Esophagus muscularis mucosa (tissue), 4 donors: ENCODE data around the gene ABTB2. TPM values are rescaled to one million over a fixed set of nuclear protein-coding genes. Genes with fewer than 3 reads are reported as not detected.

Source experiments
- DNase-seq: peaks from one replicate; pipeline ENCODE4 v3.0.0-alpha.2; 2017; ENCODE audit errors: extremely low spot score
- H3K27ac ChIP-seq, 4 donors: fragments of 200-600 bp; sonication (generic); replicated peaks in 1 of 4; 1 replicate in 3 of 4; 2 replicates in 1 of 4; pipeline ENCODE4 v1.5.1; 2016 to 2019; ENCODE audit warnings: mild to moderate bottlenecking in 1 of 4
- H3K27me3 ChIP-seq, 4 donors: fragments of 200-600 bp; sonication (generic); one replicate each; pipeline versions ENCODE4 v1.5.1 to v1.6.0; 2016 to 2019
- H3K36me3 ChIP-seq, 4 donors: fragments of 200-600 bp; sonication (generic); one replicate each; pipeline ENCODE4 v1.5.1; 2016 to 2019
- H3K4me1 ChIP-seq, 4 donors: fragments of 200-600 bp; sonication (generic); one replicate each; pipeline ENCODE4 v1.5.1; 2016 to 2019
- H3K4me3 ChIP-seq, 4 donors: fragments of 200-600 bp; sonication (generic); 1 replicate in 2 of 4; 2 replicates in 2 of 4; pipeline ENCODE4 v1.5.1; 2016 to 2019; ENCODE audit warnings: mild to moderate bottlenecking in 4 of 4, moderate library complexity in 1 of 4
- H3K9me3 ChIP-seq, 4 donors: fragments of 200-600 bp; sonication (generic); 1 replicate in 3 of 4; 2 replicates in 1 of 4; pipeline ENCODE4 v1.5.1; 2016 to 2019
- CTCF ChIP-seq, 3 experiments: fragments of 200-600 bp in 2 of 3; fragments of 450-650 bp in 1 of 3; sonication (generic) in 2 of 3; IDR thresholded peaks; one replicate each; pipeline ENCODE4 v1.5.1; 2017 to 2019; ENCODE audit warnings: antibody characterized with exemption in 3 of 3, mild to moderate bottlenecking in 2 of 3, moderate library complexity in 1 of 3
- EP300 ChIP-seq: sonication (generic); formaldehyde crosslinking; IDR thresholded peaks from one replicate; pipeline ENCODE4 v1.6.1; 2017; ENCODE audit warnings: antibody characterized with exemption
- POLR2A ChIP-seq: fragments of 450-650 bp; IDR thresholded peaks from one replicate; pipeline ENCODE4 v1.6.1; 2017; ENCODE audit warnings: antibody characterized with exemption, moderate library complexity, mild to moderate bottlenecking, low read depth
- POLR2AphosphoS5 ChIP-seq, 2 donors: sonication (generic); formaldehyde crosslinking; IDR thresholded peaks; one replicate each; pipeline ENCODE4 v1.6.1; 2017; ENCODE audit warnings: antibody characterized with exemption in 2 of 2
- WGBS: methylation state at CpG from one replicate; pipeline ENCODE4 v1.1.5; 2018; 5-methylcytosine and 5-hydroxymethylcytosine counted together
- intact Hi-C: fragments of 100-400 bp; cut with DNase I; formaldehyde crosslinking; loops from one replicate; pipeline ENCODE4 v1.15.1; 2023
- total RNA-seq, 4 donors: library from RNA; depleted of rRNA; stranded (reverse); fragments of >200 nt; gene quantifications; one replicate each; pipeline versions ENCODE4 v1.1.0 to v1.2.1, GENCODE V29; 2016

ABTB2 gene
- total RNA-seq, 4 donors from 2014 or later = 5.0 to 8.0 (median 7.2) TPM

GRCh38 chr11:34278175-34278574 is 79.6 kb downstream of the ABTB2 start:
- no peak overlapping the region for H3K27ac ChIP-seq
- TF ChIP-seq POLR2A (no peak), EP300 (no peak), CTCF (IDR thresholded peaks at IDR 0.05) (no peak), POLR2AphosphoS5 (IDR thresholded peaks at IDR 0.05) (no peak)
- H3K27me3 ChIP-seq = no peaks in the 10 kb centered on the region
- no peaks in the 10 kb centered on the region for H3K9me3 ChIP-seq
- H3K4me3 ChIP-seq = no peak overlapping the region
- no peaks in the 10 kb centered on the region for H3K36me3 ChIP-seq
- intact Hi-C loops = loop anchor here (10.0 kb wide), 1 partner anchor 103 kb away; no protein-coding TSS in a partner anchor
- peaks cover 0 to 16% (median 12%) of the 10 kb centered on the region in 4 donors for H3K4me1 ChIP-seq
- DNase-seq = no peak

GRCh38 chr11:34277171-34277570 is 80.6 kb downstream of the ABTB2 start:
- 91% methylated on average over 4 of the region's 4 CpGs for WGBS
- Histone ChIP-seq H3K4me1 (peaks cover 0 to 16% (median 12%) of the 10 kb centered on the region in 4 donors), H3K27me3 (no peaks in the 10 kb centered on the region), H3K27ac (no peak overlapping the region), H3K4me3 (no peak overlapping the region), H3K36me3 (no peaks in the 10 kb centered on the region), H3K9me3 (no peaks in the 10 kb centered on the region)
- intact Hi-C loops = loop anchor here (10.0 kb wide), 1 partner anchor 102 kb away; no protein-coding TSS in a partner anchor
- no peak for TF ChIP-seq POLR2AphosphoS5 (IDR thresholded peaks at IDR 0.05)
- no peak for TF ChIP-seq EP300
- TF ChIP-seq POLR2A = no peak
- TF ChIP-seq CTCF (IDR thresholded peaks at IDR 0.05) = no peak
- no peak for DNase-seq

GRCh38 chr11:34276352-34276864 is 81.4 kb downstream of the ABTB2 start:
- no peaks in the 10 kb centered on the region for H3K36me3 ChIP-seq
- no peaks in the 10 kb centered on the region for H3K27me3 ChIP-seq
- TF ChIP-seq POLR2A (no peak), CTCF (IDR thresholded peaks at IDR 0.05) (no peak), EP300 (no peak), POLR2AphosphoS5 (IDR thresholded peaks at IDR 0.05) (no peak)
- no peak for DNase-seq
- H3K9me3 ChIP-seq = no peaks in the 10 kb centered on the region
- 90% methylated on average over 6 of the region's 6 CpGs for WGBS
- no peak overlapping the region for H3K4me3 ChIP-seq
- intact Hi-C loops = loop anchor here (10.0 kb wide), 1 partner anchor 102 kb away; no protein-coding TSS in a partner anchor
- no peak overlapping the region for H3K27ac ChIP-seq
- peaks cover 0 to 16% (median 12%) of the 10 kb centered on the region in 4 donors for H3K4me1 ChIP-seq

- TF ChIP-seq CTCF (IDR thresholded peaks at IDR 0.05) (no peak), EP300 (no peak), POLR2A (no peak), POLR2AphosphoS5 (IDR thresholded peaks at IDR 0.05) (no peak)
- intact Hi-C loops = loop anchor here (10.0 kb wide), 1 partner anchor 101 kb away; no protein-coding TSS in a partner anchor
Measured at GRCh38 chr11:34275486-34275885, 82.3 kb downstream of the ABTB2 start.

More at GRCh38 chr11:34275486-34275885, 82.3 kb downstream of the ABTB2 start:
- no peaks in the 10 kb centered on the region for H3K9me3 ChIP-seq
- peaks cover 0 to 16% (median 12%) of the 10 kb centered on the region in 4 donors for H3K4me1 ChIP-seq
- H3K27ac ChIP-seq = peak overlapping the region; percentile 40 to 69 (median 54)
- DNase-seq = no peak
- H3K36me3 ChIP-seq = no peaks in the 10 kb centered on the region
- no peaks in the 10 kb centered on the region for H3K27me3 ChIP-seq
- WGBS = 96% methylated on average over 4 of the region's 4 CpGs
- no peak overlapping the region for H3K4me3 ChIP-seq
